ENCODE data around the gene FAM9C.

DNA sequence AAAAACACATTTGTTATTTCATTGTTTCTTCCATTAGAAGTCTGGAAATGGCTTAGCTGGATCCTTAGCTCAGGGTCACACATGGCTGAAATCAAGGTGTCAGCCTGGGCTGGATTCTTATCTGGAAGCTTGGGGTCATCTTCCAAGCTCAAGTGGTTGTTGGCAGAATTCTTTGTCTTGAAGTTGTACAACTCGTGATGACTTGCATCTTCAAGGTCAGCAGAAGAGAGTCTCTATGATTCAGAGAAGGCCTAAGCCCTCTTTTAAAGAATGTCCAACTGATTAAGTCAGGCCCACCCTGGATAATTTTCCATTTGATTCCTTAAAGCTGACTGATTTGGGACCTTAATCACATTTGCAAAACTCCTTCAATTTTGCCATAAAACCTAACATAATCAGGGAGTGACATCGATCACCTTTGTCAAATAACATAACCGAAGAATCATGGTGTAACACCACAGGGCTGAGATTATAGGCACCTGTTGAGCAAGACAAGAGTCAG is 47.4 kb downstream of the FAM9C start:
- no peak for TF ChIP-seq JUN (IDR thresholded peaks at IDR 0.05; ENCODE audit: borderline replicate concordance, insufficient read depth, insufficient read length, low read depth)
- TF ChIP-seq EZH2 (IDR thresholded peaks at IDR 0.05; ENCODE audit: borderline replicate concordance, low read depth, low read length, severe bottlenecking), result no peak
- TF ChIP-seq CTCF (IDR thresholded peaks at IDR 0.05; ENCODE audit: extremely low read depth in 1 of 2, insufficient read depth in 1 of 2, low read depth in 1 of 2, low read length in 2 of 2), result no peak

Measured in endothelial cell of umbilical vein (primary cell).